Coronary artery (tissue), 2 donors: Measurements from ENCODE around the gene PGM2.

ENCODE experiments used
- DNase-seq: peaks from one replicate; pipeline ENCODE4 v3.0.0-alpha.2; 2017; ENCODE audit warnings: low spot score
- H3K27ac ChIP-seq, 2 donors: fragments of 200-600 bp; sonication (generic); one replicate each; pipeline ENCODE4 v1.5.1; 2016 to 2019
- H3K4me3 ChIP-seq: fragments of 200-600 bp; sonication (generic); 2 replicates; pipeline ENCODE4 v1.5.1; 2016; ENCODE audit warnings: mild to moderate bottlenecking, moderate library complexity
- TF ChIP-seq, protein P1 (sequence below): fragments of 200-600 bp; sonication (generic); IDR thresholded peaks from one replicate; pipeline ENCODE4 v1.5.1; 2019; ENCODE audit warnings: antibody characterized with exemption

The PGM2 gene

GRCh38 chr4:37802068-37802666 lies 24.3 kb upstream of the PGM2 start:
- H3K4me3 ChIP-seq, result no peak overlapping the region
- DNase-seq, result no peak

GRCh38 chr4:37803348-37803973 lies 23.0 kb upstream of the PGM2 start:
- TF ChIP-seq, protein P1, sequence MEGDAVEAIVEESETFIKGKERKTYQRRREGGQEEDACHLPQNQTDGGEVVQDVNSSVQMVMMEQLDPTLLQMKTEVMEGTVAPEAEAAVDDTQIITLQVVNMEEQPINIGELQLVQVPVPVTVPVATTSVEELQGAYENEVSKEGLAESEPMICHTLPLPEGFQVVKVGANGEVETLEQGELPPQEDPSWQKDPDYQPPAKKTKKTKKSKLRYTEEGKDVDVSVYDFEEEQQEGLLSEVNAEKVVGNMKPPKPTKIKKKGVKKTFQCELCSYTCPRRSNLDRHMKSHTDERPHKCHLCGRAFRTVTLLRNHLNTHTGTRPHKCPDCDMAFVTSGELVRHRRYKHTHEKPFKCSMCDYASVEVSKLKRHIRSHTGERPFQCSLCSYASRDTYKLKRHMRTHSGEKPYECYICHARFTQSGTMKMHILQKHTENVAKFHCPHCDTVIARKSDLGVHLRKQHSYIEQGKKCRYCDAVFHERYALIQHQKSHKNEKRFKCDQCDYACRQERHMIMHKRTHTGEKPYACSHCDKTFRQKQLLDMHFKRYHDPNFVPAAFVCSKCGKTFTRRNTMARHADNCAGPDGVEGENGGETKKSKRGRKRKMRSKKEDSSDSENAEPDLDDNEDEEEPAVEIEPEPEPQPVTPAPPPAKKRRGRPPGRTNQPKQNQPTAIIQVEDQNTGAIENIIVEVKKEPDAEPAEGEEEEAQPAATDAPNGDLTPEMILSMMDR, result no peak
- Histone ChIP-seq H3K27ac (no peak overlapping the region), H3K4me3 (no peak overlapping the region)
- DNase-seq, result no peak

More at GRCh38 chr4:37802068-37802666, 24.3 kb upstream of the PGM2 start:
- no peak overlapping the region for H3K27ac ChIP-seq
- TF ChIP-seq, protein P1, result peak; percentile 73

- no peak for DNase-seq
- TF ChIP-seq, protein P1, result no peak
- no peak overlapping the region for H3K27ac ChIP-seq
- no peak overlapping the region for H3K4me3 ChIP-seq
Measured at GRCh38 chr4:37805091-37805490, 21.4 kb upstream of the PGM2 start.

GRCh38 chr4:37812713-37813112 lies 13.8 kb upstream of the PGM2 start:
- no peak overlapping the region for H3K4me3 ChIP-seq
- TF ChIP-seq, protein P1, result no peak

DNA sequence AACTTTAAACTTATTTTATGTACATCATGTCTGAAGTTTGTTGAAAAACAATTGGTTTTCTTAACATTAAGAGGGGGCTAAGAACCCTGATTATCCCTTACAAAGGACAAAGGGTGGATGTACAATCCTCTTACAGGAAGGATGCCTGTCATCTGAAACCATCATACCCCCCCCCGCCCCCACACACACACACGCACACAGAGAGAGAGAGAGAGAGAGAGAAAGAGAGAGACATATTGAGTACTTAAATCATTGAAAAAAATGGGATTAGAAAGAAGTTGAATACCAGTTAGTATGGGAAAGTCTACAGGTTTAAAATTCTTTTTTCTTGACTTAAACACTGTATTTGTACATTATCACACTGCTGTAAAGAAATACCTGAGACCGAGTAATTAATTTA lies 10.9 kb upstream of the PGM2 start:
- DNase-seq, result no peak
- no peak overlapping the region for H3K4me3 ChIP-seq
- TF ChIP-seq, protein P1, result no peak
- H3K27ac ChIP-seq, result no peak overlapping the region

More at GRCh38 chr4:37812713-37813112, 13.8 kb upstream of the PGM2 start:
- H3K27ac ChIP-seq, result no peak overlapping the region
- DNase-seq, result no peak

DNA sequence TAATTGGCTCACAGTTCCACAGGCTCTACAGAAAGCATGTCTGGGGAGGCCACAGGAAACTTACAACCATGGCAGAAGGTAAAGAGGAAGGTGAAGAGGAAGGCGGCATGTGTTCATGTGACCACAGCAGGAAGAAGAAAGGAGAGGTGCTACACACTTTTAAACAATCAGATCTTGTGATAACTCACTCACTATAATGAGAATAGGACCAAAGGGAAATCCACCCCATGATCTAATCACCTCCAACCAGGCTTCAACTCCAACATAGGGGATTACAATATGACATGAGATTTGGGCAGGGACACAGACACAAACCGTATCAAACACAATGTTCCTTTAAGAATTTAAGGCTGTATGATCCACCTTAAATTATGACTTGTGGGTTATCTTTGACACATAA lies 10.5 kb upstream of the PGM2 start:
- no peak for DNase-seq
- Histone ChIP-seq H3K4me3 (no peak overlapping the region), H3K27ac (no peak overlapping the region)
- TF ChIP-seq, protein P1, result no peak

- TF ChIP-seq, protein P1, result no peak
- no peak for DNase-seq
- Histone ChIP-seq H3K4me3 (no peak overlapping the region), H3K27ac (no peak overlapping the region)
Measured at GRCh38 chr4:37816719-37817118, 9.8 kb upstream of the PGM2 start.
